ENCODE data around the gene CHAD. TPM values are rescaled to one million over a fixed set of nuclear protein-coding genes. Genes with fewer than 3 reads are reported as not detected.
A peak's percentile ranks its signal among the peaks of the same experiment; 100 is the strongest.

The CHAD gene
- total and polyA plus RNA-seq, 2 donors (not counting 1 experiment from before 2014, with no cell fraction given): 3.5 to 4.4 TPM

DNA sequence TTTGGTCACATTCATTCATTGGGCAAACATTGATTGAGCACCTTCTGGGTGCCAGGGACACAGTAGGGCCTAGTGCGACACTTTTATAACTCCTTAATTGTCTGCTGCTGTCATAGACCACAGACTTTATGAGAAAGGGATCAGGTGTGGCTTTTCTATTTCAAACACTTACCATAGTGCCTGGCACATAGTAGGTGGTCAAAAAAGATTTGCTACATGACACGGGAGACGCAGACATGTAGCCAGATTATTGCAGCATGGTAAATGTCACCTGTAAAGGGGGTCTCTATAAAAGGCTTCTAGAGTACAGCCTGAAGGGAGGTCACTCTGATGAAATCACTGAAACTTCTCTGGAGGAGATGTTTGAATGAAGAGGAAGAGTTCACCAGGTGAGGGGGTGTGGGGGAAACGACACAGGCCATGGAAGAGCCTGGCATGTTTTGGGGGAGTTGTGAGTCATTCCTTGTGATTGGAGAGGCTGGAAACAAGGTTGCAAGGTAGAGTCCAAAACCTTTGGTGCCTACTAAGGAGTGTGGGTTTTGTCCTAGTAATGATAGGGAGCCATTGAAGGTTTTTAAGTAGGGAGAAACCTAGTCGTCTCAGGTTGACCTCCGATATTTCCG is 11.6 kb upstream of the CHAD start:
- Histone ChIP-seq H3K4me2 (replicated peaks; ENCODE audit: low read depth, low read length, poor library complexity, severe bottlenecking) (peak overlapping the region; percentile 87), H3K27ac (ENCODE audit: low read length in 2 of 2) (no peak overlapping the region), H3K4me1 (ENCODE audit: control insufficient read depth in 2 of 2, insufficient read depth in 2 of 2, low read length in 2 of 2) (peaks cover 13 to 22% of the 10 kb centered on the region in 2 donors), H3K79me2 (ENCODE audit: control insufficient read depth, insufficient read depth, low read length) (no peaks in the 10 kb centered on the region), H4K20me1 (ENCODE audit: control insufficient read depth, insufficient read depth, low read length, poor library complexity, severe bottlenecking) (peaks cover 8% of the 10 kb centered on the region), H3K4me3 (ENCODE audit: control extremely low read depth in 1 of 5, extremely low read depth in 1 of 5, insufficient read depth in 1 of 5, low read depth in 2 of 5, low read length in 4 of 5) (no peak overlapping the region), H2AFZ (ENCODE audit: insufficient read depth, low read depth, low read length, poor library complexity, severe bottlenecking) (no peak overlapping the region), H3K27me3 (replicated peaks in 1 of 4; ENCODE audit: control extremely low read depth in 1 of 4, control insufficient read depth in 3 of 4, insufficient read depth in 4 of 4, low read length in 3 of 4) (peaks cover 0 to 7% (median 0%) of the 10 kb centered on the region in 4 experiments), H3K36me3 (replicated peaks in 1 of 2; ENCODE audit: control extremely low read depth in 1 of 2, control insufficient read depth in 1 of 2, extremely low read depth in 1 of 2, insufficient read depth in 2 of 2, low read length in 1 of 2) (peaks cover 3 to 36% of the 10 kb centered on the region in 2 experiments), H3K9me3 (ENCODE audit: control extremely low read depth in 1 of 3, control insufficient read depth in 2 of 3, insufficient read depth in 1 of 3, low read length in 2 of 3) (no peaks in the 10 kb centered on the region), H3K9ac (ENCODE audit: low read length) (no peak overlapping the region)
- H3K9me3 Mint-ChIP-seq (ENCODE audit: insufficient read depth): no peaks in the 10 kb centered on the region
- no peak overlapping the region for H3K27ac Mint-ChIP-seq
- intact Hi-C loops (cut with micrococcal nuclease): loop anchor here (5.0 kb wide), 1 partner anchor 217 kb away; no protein-coding TSS in a partner anchor
- peaks cover 3% of the 10 kb centered on the region for H3K27me3 Mint-ChIP-seq
- no peak for ATAC-seq (ENCODE audit: low read depth)
- ChIA-PET CTCF (interaction anchor here (1.3 to 2.4 kb wide), 5 partner anchors 10 to 118 kb away, joined by 3 to 45 read pairs (median 10); partner anchors contain the start of gene LRRC59), POLR2A (interaction anchor here (0.8 to 1.4 kb wide), 3 partner anchors 53 to 118 kb away, joined by 3 to 8 read pairs (median 4); partner anchors contain the start of genes EME1 and MRPL27)
- H3K4me3 Mint-ChIP-seq: peak overlapping the region; percentile 92
- H3K4me1 Mint-ChIP-seq: peaks cover 26% of the 10 kb centered on the region
- 100% methylated on average over 3 of the region's 7 CpGs for WGBS (ENCODE audit: insufficient coverage)
- no peak for DNase-seq
- TF ChIP-seq, protein P1, sequence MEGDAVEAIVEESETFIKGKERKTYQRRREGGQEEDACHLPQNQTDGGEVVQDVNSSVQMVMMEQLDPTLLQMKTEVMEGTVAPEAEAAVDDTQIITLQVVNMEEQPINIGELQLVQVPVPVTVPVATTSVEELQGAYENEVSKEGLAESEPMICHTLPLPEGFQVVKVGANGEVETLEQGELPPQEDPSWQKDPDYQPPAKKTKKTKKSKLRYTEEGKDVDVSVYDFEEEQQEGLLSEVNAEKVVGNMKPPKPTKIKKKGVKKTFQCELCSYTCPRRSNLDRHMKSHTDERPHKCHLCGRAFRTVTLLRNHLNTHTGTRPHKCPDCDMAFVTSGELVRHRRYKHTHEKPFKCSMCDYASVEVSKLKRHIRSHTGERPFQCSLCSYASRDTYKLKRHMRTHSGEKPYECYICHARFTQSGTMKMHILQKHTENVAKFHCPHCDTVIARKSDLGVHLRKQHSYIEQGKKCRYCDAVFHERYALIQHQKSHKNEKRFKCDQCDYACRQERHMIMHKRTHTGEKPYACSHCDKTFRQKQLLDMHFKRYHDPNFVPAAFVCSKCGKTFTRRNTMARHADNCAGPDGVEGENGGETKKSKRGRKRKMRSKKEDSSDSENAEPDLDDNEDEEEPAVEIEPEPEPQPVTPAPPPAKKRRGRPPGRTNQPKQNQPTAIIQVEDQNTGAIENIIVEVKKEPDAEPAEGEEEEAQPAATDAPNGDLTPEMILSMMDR (IDR thresholded peaks at IDR 0.05): no peak
- TF ChIP-seq EZH2 (IDR thresholded peaks at IDR 0.05; ENCODE audit: borderline replicate concordance, insufficient read depth, low read depth, low read length, poor library complexity, severe bottlenecking): no peak
